Nephron progenitor cell (in vitro differentiated cells): ENCODE data around the gene ABCC9.

ENCODE experiments used
- DNase-seq: peaks from one replicate; pipeline ENCODE4 v3.0.0; 2021
- H3K27ac Mint-ChIP-seq: 2 replicates; pipeline ENCODE4 v1.8.0; 2021; ENCODE audit warnings: mild to moderate bottlenecking, moderate library complexity, mixed read lengths
- H3K27me3 Mint-ChIP-seq: 2 replicates; pipeline ENCODE4 v1.8.0; 2021; ENCODE audit warnings: mild to moderate bottlenecking, low read depth, mixed read lengths; ENCODE audit not compliant: poor library complexity
- H3K36me3 Mint-ChIP-seq: 2 replicates; pipeline ENCODE4 v1.8.0; 2021; ENCODE audit warnings: low read depth, mixed read lengths
- H3K4me1 Mint-ChIP-seq: 2 replicates; pipeline ENCODE4 v1.8.0; 2021; ENCODE audit warnings: mixed read lengths
- H3K4me3 Mint-ChIP-seq: 2 replicates; pipeline ENCODE4 v1.8.0; 2021; ENCODE audit warnings: mild to moderate bottlenecking, moderate library complexity, mixed read lengths
- H3K9me3 Mint-ChIP-seq: 2 replicates; pipeline ENCODE4 v1.8.0; 2021; ENCODE audit warnings: mild to moderate bottlenecking, moderate library complexity, mixed read lengths
- TF ChIP-seq, protein P1 (sequence below): fragments of 200-600 bp; sonication (generic); IDR thresholded peaks from 2 replicates; pipeline ENCODE4 v1.5.0; 2021; ENCODE audit warnings: antibody characterized with exemption

The ABCC9 gene

DNA sequence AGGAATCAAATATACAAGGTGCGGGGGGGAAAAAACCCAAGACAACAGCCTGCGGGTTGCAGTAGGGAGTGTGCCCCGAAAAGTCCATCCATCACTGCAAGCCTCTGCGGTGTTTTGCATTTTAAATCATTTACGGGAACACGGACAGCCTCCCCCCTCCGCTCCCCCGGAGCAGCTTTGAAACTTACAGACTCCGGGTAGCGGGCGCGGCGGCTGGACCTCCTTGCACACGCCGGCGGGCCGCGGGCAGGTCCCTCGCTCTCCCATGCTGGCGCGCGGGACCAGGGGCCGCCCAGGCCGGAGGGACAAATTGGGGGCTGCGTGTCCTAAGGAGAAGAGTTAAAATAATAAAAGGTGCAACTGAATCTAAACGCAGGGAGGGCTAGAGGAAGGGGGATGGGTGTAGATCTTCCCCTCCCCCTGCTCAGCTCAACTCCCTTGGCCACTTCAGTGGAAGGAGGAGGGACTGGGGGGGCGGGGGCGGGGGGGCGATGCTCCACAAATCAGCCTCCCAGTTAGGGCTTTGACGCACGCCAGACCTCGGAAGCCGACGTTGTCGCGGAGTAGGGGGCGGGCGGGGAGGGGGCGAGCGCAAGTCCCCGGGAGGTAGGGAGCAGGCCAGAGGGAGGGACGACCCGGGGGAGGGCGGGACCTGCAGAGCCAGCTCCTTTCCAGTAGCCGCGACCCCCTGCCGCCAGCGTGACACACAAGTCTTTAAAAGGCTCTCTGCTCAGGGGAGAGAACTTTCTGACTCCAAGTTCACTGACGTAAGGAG, 166.7 kb downstream of the ABCC9 start, which contains the start of gene KCNJ8:
KCNJ8 (minus strand) TSS at position 349 of the 775 bp plus-strand sequence. CDS start 1,090 bp downstream, outside the sequence.
- Mint-ChIP-seq H3K9me3 (no peaks in the 10 kb centered on the region), H3K27ac (peak within 1 kb of the TSS; percentile 23), H3K36me3 (peaks cover 15% of the 10 kb centered on the region), H3K4me1 (peaks cover 33% of the 10 kb centered on the region), H3K4me3 (peak within 1 kb of the TSS; percentile 83), H3K27me3 (peaks cover 8% of the 10 kb centered on the region)
- TF ChIP-seq, protein P1, sequence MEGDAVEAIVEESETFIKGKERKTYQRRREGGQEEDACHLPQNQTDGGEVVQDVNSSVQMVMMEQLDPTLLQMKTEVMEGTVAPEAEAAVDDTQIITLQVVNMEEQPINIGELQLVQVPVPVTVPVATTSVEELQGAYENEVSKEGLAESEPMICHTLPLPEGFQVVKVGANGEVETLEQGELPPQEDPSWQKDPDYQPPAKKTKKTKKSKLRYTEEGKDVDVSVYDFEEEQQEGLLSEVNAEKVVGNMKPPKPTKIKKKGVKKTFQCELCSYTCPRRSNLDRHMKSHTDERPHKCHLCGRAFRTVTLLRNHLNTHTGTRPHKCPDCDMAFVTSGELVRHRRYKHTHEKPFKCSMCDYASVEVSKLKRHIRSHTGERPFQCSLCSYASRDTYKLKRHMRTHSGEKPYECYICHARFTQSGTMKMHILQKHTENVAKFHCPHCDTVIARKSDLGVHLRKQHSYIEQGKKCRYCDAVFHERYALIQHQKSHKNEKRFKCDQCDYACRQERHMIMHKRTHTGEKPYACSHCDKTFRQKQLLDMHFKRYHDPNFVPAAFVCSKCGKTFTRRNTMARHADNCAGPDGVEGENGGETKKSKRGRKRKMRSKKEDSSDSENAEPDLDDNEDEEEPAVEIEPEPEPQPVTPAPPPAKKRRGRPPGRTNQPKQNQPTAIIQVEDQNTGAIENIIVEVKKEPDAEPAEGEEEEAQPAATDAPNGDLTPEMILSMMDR: no peak
- peak; percentile 88 for DNase-seq

- Mint-ChIP-seq H3K4me3 (peak overlapping the region; percentile 83), H3K27me3 (peaks cover 8% of the 10 kb centered on the region), H3K36me3 (peaks cover 20% of the 10 kb centered on the region), H3K27ac (no peak overlapping the region), H3K9me3 (no peaks in the 10 kb centered on the region), H3K4me1 (peaks cover 33% of the 10 kb centered on the region)
- TF ChIP-seq, protein P1: no peak
- DNase-seq: no peak
These were observed 167.4 kb downstream of the ABCC9 start for GRCh38 chr12:21773806-21774205.

- DNase-seq: peak; percentile 65
- Mint-ChIP-seq H3K27ac (no peak overlapping the region), H3K36me3 (peaks cover 25% of the 10 kb centered on the region), H3K4me3 (peak overlapping the region; percentile 83), H3K27me3 (peaks cover 8% of the 10 kb centered on the region), H3K4me1 (peaks cover 33% of the 10 kb centered on the region), H3K9me3 (peaks cover 2% of the 10 kb centered on the region)
- TF ChIP-seq, protein P1: peak; percentile 43
These were observed 167.9 kb downstream of the ABCC9 start for GRCh38 chr12:21773263-21773741.

DNA sequence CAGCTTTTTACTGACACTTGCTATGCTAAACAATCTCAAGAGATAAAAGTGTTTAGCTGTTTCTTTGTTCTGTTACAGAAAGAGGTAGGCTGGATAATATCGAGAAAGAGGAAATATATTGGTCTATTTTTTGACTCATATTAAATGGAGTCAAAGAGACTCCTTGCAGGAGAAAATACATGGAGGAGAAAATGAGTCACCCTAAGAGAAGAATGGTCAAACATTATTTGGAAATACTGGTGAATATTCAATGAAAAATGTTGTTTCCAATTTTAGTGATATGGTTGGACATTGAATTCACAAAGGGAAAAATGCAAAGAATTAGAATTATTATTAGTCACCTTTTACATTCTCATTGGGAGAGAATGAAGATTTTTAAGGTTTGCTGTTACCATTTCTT, 169.9 kb downstream of the ABCC9 start:
- Mint-ChIP-seq H3K4me1 (peaks cover 33% of the 10 kb centered on the region), H3K9me3 (peaks cover 4% of the 10 kb centered on the region), H3K4me3 (no peak overlapping the region), H3K27ac (no peak overlapping the region), H3K36me3 (peaks cover 44% of the 10 kb centered on the region), H3K27me3 (no peaks in the 10 kb centered on the region)
- no peak for DNase-seq
- TF ChIP-seq, protein P1: no peak

DNA sequence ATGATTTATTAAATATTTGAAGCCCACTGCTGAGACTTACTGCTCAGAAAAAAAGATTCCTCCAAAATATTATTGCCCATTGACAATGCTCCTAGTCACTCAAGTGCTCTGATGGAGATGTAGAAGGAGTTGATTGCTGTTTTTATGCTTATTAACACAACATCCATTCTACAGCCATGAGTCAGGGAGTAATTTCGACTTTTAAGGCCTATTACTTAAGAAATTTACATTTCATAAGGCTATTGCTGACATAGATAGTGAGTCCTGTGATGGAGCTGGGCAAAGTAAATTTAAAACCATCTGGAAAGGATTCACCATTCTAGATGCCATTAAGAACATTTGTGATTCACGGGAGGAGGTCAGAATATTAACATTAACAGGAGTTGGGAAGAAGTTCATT, 171.9 kb downstream of the ABCC9 start:
- Mint-ChIP-seq H3K4me1 (peaks cover 18% of the 10 kb centered on the region), H3K36me3 (peaks cover 64% of the 10 kb centered on the region), H3K4me3 (no peak overlapping the region), H3K9me3 (peaks cover 4% of the 10 kb centered on the region), H3K27ac (no peak overlapping the region), H3K27me3 (no peaks in the 10 kb centered on the region)
- DNase-seq: no peak
- TF ChIP-seq, protein P1: no peak
